HL-60 (cell line): Measurements from ENCODE around the gene CACNA1H.

ENCODE experiments used
- DNase-seq, 2 experiments: peaks; one replicate each; pipeline ENCODE4 v3.0.0-alpha.2; 2010 to 2020; ENCODE audit warnings: low read depth in 1 of 2, low spot score in 1 of 2
- H3K27ac ChIP-seq: fragments of 250-450 bp; sonication (Bioruptor Pico); replicated peaks from 2 replicates; pipeline ENCODE4 v1.5.1; 2020; ENCODE audit warnings: mild to moderate bottlenecking, moderate library complexity
- H3K27me3 ChIP-seq: fragments of 250-450 bp; sonication (Bioruptor Pico); 2 replicates; pipeline ENCODE4 v1.5.1; 2021; ENCODE audit warnings: mild to moderate bottlenecking, moderate library complexity; ENCODE audit not compliant: insufficient read depth, poor library complexity, severe bottlenecking
- H3K4me3 ChIP-seq: replicated peaks from 2 replicates; pipeline ENCODE4 v1.5.1; 2011; ENCODE audit warnings: mild to moderate bottlenecking, control low read depth, low read length; ENCODE audit not compliant: insufficient read depth
- GABPA ChIP-seq: IDR thresholded peaks from 2 replicates; pipeline ENCODE4 v1.6.1; 2012; ENCODE audit warnings: low read depth
- POLR2AphosphoS5 ChIP-seq: IDR thresholded peaks from 2 replicates; pipeline ENCODE4 v1.6.1; 2012; ENCODE audit warnings: low read depth
- REST ChIP-seq: IDR thresholded peaks from 2 replicates; pipeline ENCODE4 v1.6.1; 2012; ENCODE audit warnings: low read depth; ENCODE audit not compliant: insufficient replicate concordance
- SPI1 ChIP-seq: IDR thresholded peaks from 2 replicates; pipeline ENCODE4 v1.6.1; 2012; ENCODE audit warnings: low read depth, mild to moderate bottlenecking, borderline replicate concordance
- TF ChIP-seq, protein P1 (sequence below): IDR thresholded peaks from one replicate; pipeline ENCODE4 v1.5.1; 2011; ENCODE audit warnings: low read length, control low read depth, inconsistent platforms; ENCODE audit not compliant: insufficient read depth

The CACNA1H gene

GRCh38 chr16:1262210-1262845 is 109.4 kb downstream of the CACNA1H start:
- peaks cover 36% of the 10 kb centered on the region for H3K27me3 ChIP-seq
- DNase-seq, result no peak
- no peak overlapping the region for H3K4me3 ChIP-seq

GRCh38 chr16:1262846-1263221 is 109.9 kb downstream of the CACNA1H start:
- H3K27ac ChIP-seq, result no peak overlapping the region
- no peak overlapping the region for H3K4me3 ChIP-seq
- no peak for TF ChIP-seq GABPA
- no peak for TF ChIP-seq REST
- TF ChIP-seq, protein P1, sequence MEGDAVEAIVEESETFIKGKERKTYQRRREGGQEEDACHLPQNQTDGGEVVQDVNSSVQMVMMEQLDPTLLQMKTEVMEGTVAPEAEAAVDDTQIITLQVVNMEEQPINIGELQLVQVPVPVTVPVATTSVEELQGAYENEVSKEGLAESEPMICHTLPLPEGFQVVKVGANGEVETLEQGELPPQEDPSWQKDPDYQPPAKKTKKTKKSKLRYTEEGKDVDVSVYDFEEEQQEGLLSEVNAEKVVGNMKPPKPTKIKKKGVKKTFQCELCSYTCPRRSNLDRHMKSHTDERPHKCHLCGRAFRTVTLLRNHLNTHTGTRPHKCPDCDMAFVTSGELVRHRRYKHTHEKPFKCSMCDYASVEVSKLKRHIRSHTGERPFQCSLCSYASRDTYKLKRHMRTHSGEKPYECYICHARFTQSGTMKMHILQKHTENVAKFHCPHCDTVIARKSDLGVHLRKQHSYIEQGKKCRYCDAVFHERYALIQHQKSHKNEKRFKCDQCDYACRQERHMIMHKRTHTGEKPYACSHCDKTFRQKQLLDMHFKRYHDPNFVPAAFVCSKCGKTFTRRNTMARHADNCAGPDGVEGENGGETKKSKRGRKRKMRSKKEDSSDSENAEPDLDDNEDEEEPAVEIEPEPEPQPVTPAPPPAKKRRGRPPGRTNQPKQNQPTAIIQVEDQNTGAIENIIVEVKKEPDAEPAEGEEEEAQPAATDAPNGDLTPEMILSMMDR, result no peak
- no peak for TF ChIP-seq POLR2AphosphoS5
- TF ChIP-seq SPI1, result no peak
- peaks cover 36% of the 10 kb centered on the region for H3K27me3 ChIP-seq
- DNase-seq, result no peak

More at GRCh38 chr16:1262210-1262845, 109.4 kb downstream of the CACNA1H start:
- no peak overlapping the region for H3K27ac ChIP-seq
- TF ChIP-seq POLR2AphosphoS5, result no peak
- no peak for TF ChIP-seq SPI1

GRCh38 chr16:1263591-1264344 is 110.9 kb downstream of the CACNA1H start:
- DNase-seq, result no peak
- TF ChIP-seq SPI1 (no peak), GABPA (no peak)
- H3K27me3 ChIP-seq, result peaks cover 36% of the 10 kb centered on the region
- H3K4me3 ChIP-seq, result no peak overlapping the region
- no peak overlapping the region for H3K27ac ChIP-seq

DNA sequence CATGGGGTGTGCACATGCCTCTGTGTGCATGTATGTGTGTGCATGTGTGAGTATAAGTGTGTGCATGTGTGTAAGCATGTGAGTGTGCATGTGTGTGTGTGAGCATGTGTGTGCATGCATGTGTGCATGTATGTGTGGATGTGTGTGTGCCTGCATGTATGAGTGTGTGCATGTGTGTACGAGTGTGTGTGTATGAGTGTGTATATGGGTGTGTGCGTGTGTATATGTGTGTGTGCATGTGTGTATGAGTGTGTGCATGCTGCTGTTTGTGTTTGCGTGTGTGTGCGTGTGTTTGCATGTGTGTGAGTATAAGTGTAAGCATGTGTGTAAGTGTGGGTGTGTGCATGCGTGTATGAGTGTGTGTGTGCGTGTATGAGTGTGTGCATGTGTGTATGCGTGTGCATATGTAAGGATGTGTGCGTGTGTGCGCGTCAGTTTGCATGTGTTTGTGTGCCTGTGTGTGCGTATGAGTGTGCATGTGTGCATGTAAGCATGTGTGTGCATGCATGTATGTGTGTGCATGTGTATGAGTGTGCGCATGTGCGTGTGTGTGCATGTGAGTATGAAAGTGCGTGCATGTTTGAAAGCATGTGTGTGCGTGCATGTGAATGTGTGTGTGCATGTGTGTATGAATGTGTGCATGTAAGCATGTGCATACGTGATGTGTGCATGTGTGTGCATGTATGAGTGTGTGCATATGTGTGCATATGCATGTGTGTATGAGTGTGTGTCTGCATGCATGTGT is 111.6 kb downstream of the CACNA1H start:
- no peak for DNase-seq
- no peak overlapping the region for H3K4me3 ChIP-seq
- TF ChIP-seq GABPA, result no peak
- TF ChIP-seq, protein P1, result no peak
- TF ChIP-seq REST, result no peak
- no peak for TF ChIP-seq POLR2AphosphoS5
- TF ChIP-seq SPI1, result no peak
- H3K27me3 ChIP-seq, result peaks cover 28% of the 10 kb centered on the region
- H3K27ac ChIP-seq, result no peak overlapping the region
